HCT116 (cell line): Measurements from ENCODE around the gene OGDHL. TPM values are rescaled to one million over a fixed set of nuclear protein-coding genes. Genes with fewer than 3 reads are reported as not detected.

ENCODE experiments used
- ATAC-seq: fragments of 200-7000 bp; cut with Tn5 transposase; 2 replicates; pipeline ENCODE4 v1.9.1; 2020; ENCODE audit warnings: mild to moderate bottlenecking, moderate library complexity
- BruUV-seq: library from RNA; stranded (reverse); fragments of 400-500 nt; replicated peaks from 2 replicates; lab custom pipeline; 2021; lab: Mats Ljungman, UMichigan
- CTCF ChIA-PET: fragments of 300-600 bp; sonication (Branson Sonifier 250); formaldehyde crosslinking; loops from one replicate; lab custom pipeline; 2021; ENCODE audit warnings: antibody characterized with exemption; lab: Charles Lee
- POLR2A ChIA-PET: fragments of 300-600, 350-600 bp; sonication (Branson Sonifier 250); formaldehyde crosslinking; loops from one replicate; lab custom pipeline; 2021; ENCODE audit warnings: antibody characterized with exemption; lab: Charles Lee
- RAD21 ChIA-PET, 2 experiments: fragments of 300-600 bp; sonication (Branson Sonifier 250); formaldehyde crosslinking; loops; one replicate each; lab custom pipeline; 2023; ENCODE audit warnings: low total read pairs in 2 of 2; ENCODE audit not compliant: uncharacterized antibody in 2 of 2, unreplicated experiment in 2 of 2, low non-redundant PET in 1 of 2; lab: Charles Lee
- DNase-seq: peaks from one replicate; pipeline ENCODE4 v3.0.0-alpha.2; 2010; ENCODE audit warnings: low read depth, low spot score
- H2AFZ ChIP-seq: fragments of 200-600 bp; shearing (Covaris generic), sonication (generic); 2 replicates; pipeline ENCODE4 v1.6.1; 2017; ENCODE audit warnings: low read depth, mixed run types, mixed read lengths, antibody characterized with exemption, low read length; ENCODE audit not compliant: poor library complexity, severe bottlenecking
- H3K27ac ChIP-seq: 2 replicates; pipeline ENCODE4 v1.5.1; 2012; ENCODE audit warnings: low read depth, low read length
- H3K27me3 ChIP-seq: fragments of 200-600 bp; sonication (generic); 2 replicates; pipeline ENCODE4 v1.6.1; 2016; ENCODE audit warnings: mixed run types, low read length, mixed read lengths; ENCODE audit not compliant: insufficient read depth
- H3K36me3 ChIP-seq, 2 experiments: fragments of 200-500 bp in 1 of 2; fragments of 200-600 bp in 1 of 2; sonication (Bioruptor generic) in 1 of 2; sonication (generic) in 1 of 2; 2 replicates each; pipeline versions ENCODE4 v1.5.1 to v1.6.1; 2014 to 2016; ENCODE audit warnings: low read length in 2 of 2, inconsistent platforms in 1 of 2, mixed read lengths in 1 of 2, mixed run types in 1 of 2; ENCODE audit not compliant: insufficient read depth in 2 of 2, control insufficient read depth in 1 of 2
- H3K4me1 ChIP-seq, 2 experiments: fragments of 200-600 bp in 1 of 2; sonication (generic) in 1 of 2; 2 replicates each; pipeline versions ENCODE4 v1.5.1 to v1.6.1; 2012 to 2017; ENCODE audit warnings: low read length in 2 of 2, inconsistent platforms in 1 of 2, mild to moderate bottlenecking in 1 of 2, mixed read lengths in 1 of 2, mixed run types in 1 of 2, moderate library complexity in 1 of 2; ENCODE audit not compliant: insufficient read depth in 2 of 2, control insufficient read depth in 1 of 2
- H3K4me2 ChIP-seq: fragments of 200-600 bp; sonication (generic); 2 replicates; pipeline ENCODE4 v1.6.1; 2017; ENCODE audit warnings: mixed run types, low read length, mixed read lengths
- H3K4me3 ChIP-seq, 2 experiments: fragments of 200-600 bp in 1 of 2; sonication (generic) in 1 of 2; replicated peaks in 1 of 2; 2 replicates each; pipeline ENCODE4 v1.5.1; 2011 to 2016; ENCODE audit warnings: low read length in 2 of 2, control low read depth in 1 of 2, low read depth in 1 of 2, mild to moderate bottlenecking in 1 of 2, mixed read lengths in 1 of 2, mixed run types in 1 of 2
- H3K79me2 ChIP-seq: fragments of 200-600 bp; sonication (generic); 2 replicates; pipeline ENCODE4 v1.6.1; 2017; ENCODE audit warnings: mild to moderate bottlenecking, mixed run types, low read length, moderate library complexity, mixed read lengths; ENCODE audit not compliant: insufficient read depth
- H3K9ac ChIP-seq: fragments of 200-600 bp; sonication (generic); 2 replicates; pipeline ENCODE4 v1.6.1; 2016; ENCODE audit warnings: low read length, mixed read lengths
- H3K9me2 ChIP-seq: fragments of 200-600 bp; sonication (generic), shearing (Covaris generic); 2 replicates; pipeline ENCODE4 v1.6.1; 2017; ENCODE audit warnings: mixed run types, mild to moderate bottlenecking, moderate library complexity; ENCODE audit not compliant: insufficient read depth
- H3K9me3 ChIP-seq, 2 experiments: fragments of 200-500 bp in 1 of 2; fragments of 200-600 bp in 1 of 2; sonication (Bioruptor generic) in 1 of 2; sonication (generic) in 1 of 2; 2 replicates each; pipeline ENCODE4 v1.6.1; 2014 to 2017; ENCODE audit warnings: low read length in 2 of 2, mixed read lengths in 2 of 2, inconsistent platforms in 1 of 2, low read depth in 1 of 2, mild to moderate bottlenecking in 1 of 2, mixed run types in 1 of 2, moderate library complexity in 1 of 2; ENCODE audit not compliant: control insufficient read depth in 1 of 2, insufficient read depth in 1 of 2
- H4K20me1 ChIP-seq: fragments of 200-600 bp; sonication (generic), shearing (Covaris generic); 2 replicates; pipeline ENCODE4 v1.6.1; 2017; ENCODE audit warnings: mixed run types, mild to moderate bottlenecking, moderate library complexity; ENCODE audit not compliant: insufficient read depth
- CEBPB ChIP-seq: IDR thresholded peaks from 2 replicates; pipeline ENCODE4 v1.6.1; 2012; ENCODE audit warnings: low read depth
- EZH2phosphoT487 ChIP-seq: fragments of 200-600 bp; IDR thresholded peaks from 2 replicates; pipeline ENCODE4 v1.6.1; 2018; ENCODE audit warnings: antibody characterized with exemption, borderline replicate concordance
- SIN3A ChIP-seq: IDR thresholded peaks from 2 replicates; pipeline ENCODE4 v1.6.1; 2012; ENCODE audit warnings: low read depth
- SP1 ChIP-seq: IDR thresholded peaks from 2 replicates; pipeline ENCODE4 v1.6.1; 2012; ENCODE audit warnings: low read depth
- SRF ChIP-seq: IDR thresholded peaks from 2 replicates; pipeline ENCODE4 v1.6.1; 2012; ENCODE audit warnings: low read depth
- TCF7L2 ChIP-seq: IDR thresholded peaks from 2 replicates; pipeline ENCODE4 v1.7.0; 2011; ENCODE audit warnings: borderline replicate concordance, inconsistent platforms; ENCODE audit not compliant: insufficient read depth, insufficient read length; ENCODE audit errors: extremely low read depth
- intact Hi-C: fragments of 100-400 bp; cut with micrococcal nuclease; formaldehyde crosslinking; loops from 2 replicates; pipeline ENCODE4 v1.10.0; 2022
- total RNA-seq: library from RNA; stranded (reverse); gene quantifications from one replicate; pipeline ENCODE4 v1.2.1, GENCODE V29; 2021; ENCODE audit not compliant: unreplicated experiment
- TF ChIP-seq, protein P1 (sequence below): IDR thresholded peaks from 2 replicates; pipeline ENCODE4 v1.6.1; 2012
- TF ChIP-seq, protein P2 (sequence below): IDR thresholded peaks from 2 replicates; pipeline ENCODE4 v1.6.1; 2012; ENCODE audit warnings: low read depth
- TF ChIP-seq, protein P3 (sequence below): IDR thresholded peaks from 2 replicates; pipeline ENCODE4 v1.6.1; 2012

OGDHL gene
- total RNA-seq, 1 experiment from 2014 or later: 16.3 TPM

DNA sequence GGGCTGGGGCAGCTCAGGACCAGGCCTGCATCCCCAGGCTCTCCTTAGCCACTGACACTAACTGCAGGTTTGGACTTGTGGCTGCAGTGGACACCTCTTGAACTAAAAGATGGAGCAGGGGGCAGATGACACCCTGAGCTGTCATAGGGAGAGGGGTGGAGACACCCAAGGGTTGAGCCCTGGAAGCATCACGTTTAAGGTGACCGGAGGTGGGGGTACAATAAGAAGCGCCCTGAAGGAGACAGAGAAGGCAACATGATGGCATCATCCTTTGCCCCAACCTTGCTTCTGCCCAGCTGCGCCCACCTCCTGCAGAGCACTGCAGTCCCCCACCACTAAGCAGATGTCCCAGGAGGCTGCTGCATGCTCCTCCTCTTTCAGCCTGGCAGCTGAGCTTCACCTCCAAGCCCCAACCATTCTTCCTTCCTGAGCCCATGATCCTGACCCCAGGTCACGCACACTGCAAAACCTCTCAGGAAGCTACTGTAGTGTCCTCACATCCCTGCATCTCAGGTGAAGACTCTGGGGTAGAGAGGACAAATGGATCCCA is 25.5 kb downstream of the OGDHL start:
- Histone ChIP-seq H3K9me3 (no peaks in the 10 kb centered on the region), H3K9me2 (no peaks in the 10 kb centered on the region), H3K27ac (no peak overlapping the region), H3K9ac (no peak overlapping the region), H3K4me1 (peaks cover 0 to 7% of the 10 kb centered on the region in 2 experiments; a peak in 3 of 4 replicates), H3K79me2 (no peaks in the 10 kb centered on the region), H3K27me3 (no peaks in the 10 kb centered on the region), H4K20me1 (no peaks in the 10 kb centered on the region), H2AFZ (no peak overlapping the region), H3K4me3 (no peak overlapping the region), H3K4me2 (no peak overlapping the region), H3K36me3 (no peaks in the 10 kb centered on the region; a peak in 1 of 4 replicates)
- BruUV-seq: no TSS peak
- intact Hi-C loops: no loop called here
- ATAC-seq (no peak), DNase-seq (no peak)
- ChIA-PET CTCF (no interaction called here), POLR2A (no interaction called here), RAD21 (no interaction called here)
- TF ChIP-seq SP1 (no peak), EZH2phosphoT487 (no peak), CEBPB (no peak), TCF7L2 (no peak), SRF (no peak), SIN3A (no peak)
- TF ChIP-seq, protein P1, sequence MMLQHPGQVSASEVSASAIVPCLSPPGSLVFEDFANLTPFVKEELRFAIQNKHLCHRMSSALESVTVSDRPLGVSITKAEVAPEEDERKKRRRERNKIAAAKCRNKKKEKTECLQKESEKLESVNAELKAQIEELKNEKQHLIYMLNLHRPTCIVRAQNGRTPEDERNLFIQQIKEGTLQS: no peak
- TF ChIP-seq, protein P2, sequence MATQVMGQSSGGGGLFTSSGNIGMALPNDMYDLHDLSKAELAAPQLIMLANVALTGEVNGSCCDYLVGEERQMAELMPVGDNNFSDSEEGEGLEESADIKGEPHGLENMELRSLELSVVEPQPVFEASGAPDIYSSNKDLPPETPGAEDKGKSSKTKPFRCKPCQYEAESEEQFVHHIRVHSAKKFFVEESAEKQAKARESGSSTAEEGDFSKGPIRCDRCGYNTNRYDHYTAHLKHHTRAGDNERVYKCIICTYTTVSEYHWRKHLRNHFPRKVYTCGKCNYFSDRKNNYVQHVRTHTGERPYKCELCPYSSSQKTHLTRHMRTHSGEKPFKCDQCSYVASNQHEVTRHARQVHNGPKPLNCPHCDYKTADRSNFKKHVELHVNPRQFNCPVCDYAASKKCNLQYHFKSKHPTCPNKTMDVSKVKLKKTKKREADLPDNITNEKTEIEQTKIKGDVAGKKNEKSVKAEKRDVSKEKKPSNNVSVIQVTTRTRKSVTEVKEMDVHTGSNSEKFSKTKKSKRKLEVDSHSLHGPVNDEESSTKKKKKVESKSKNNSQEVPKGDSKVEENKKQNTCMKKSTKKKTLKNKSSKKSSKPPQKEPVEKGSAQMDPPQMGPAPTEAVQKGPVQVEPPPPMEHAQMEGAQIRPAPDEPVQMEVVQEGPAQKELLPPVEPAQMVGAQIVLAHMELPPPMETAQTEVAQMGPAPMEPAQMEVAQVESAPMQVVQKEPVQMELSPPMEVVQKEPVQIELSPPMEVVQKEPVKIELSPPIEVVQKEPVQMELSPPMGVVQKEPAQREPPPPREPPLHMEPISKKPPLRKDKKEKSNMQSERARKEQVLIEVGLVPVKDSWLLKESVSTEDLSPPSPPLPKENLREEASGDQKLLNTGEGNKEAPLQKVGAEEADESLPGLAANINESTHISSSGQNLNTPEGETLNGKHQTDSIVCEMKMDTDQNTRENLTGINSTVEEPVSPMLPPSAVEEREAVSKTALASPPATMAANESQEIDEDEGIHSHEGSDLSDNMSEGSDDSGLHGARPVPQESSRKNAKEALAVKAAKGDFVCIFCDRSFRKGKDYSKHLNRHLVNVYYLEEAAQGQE: no peak
- TF ChIP-seq, protein P3, sequence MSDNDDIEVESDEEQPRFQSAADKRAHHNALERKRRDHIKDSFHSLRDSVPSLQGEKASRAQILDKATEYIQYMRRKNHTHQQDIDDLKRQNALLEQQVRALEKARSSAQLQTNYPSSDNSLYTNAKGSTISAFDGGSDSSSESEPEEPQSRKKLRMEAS: no peak
